ENCODE data around the gene NID1.

The NID1 gene

DNA sequence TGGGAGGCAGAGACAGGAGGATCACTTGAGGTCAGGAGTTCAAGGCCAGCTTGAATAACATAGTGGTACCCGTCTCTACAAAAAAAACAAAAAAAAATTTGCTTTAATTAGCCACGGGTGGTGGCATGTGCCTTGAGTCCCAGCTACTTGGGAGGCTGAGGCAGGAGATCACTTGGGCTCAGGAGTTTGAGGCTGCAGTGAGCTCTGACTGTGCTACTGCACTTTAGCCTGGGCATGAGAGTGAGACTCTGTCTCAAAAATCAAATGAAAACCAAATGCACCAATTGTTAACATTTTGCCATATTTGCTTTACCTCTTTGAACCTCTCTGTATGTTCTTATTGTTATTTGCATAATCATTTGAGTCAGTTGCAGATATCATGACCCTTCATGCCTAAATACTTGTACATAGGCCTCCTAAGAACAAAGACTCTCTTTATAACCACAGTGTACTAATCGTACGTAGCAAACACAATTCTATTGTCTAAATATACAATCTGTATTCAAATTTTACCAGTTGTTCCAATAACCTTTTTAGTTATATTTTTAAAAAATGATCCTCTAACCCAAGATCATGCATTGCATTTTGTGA lies 8.5 kb upstream of the NID1 start:
- DNase-seq (ENCODE audit: low read depth): no peak
- no peak overlapping the region for H3K4me3 ChIP-seq (ENCODE audit: low read depth, low read length)
- TF ChIP-seq, protein P1, sequence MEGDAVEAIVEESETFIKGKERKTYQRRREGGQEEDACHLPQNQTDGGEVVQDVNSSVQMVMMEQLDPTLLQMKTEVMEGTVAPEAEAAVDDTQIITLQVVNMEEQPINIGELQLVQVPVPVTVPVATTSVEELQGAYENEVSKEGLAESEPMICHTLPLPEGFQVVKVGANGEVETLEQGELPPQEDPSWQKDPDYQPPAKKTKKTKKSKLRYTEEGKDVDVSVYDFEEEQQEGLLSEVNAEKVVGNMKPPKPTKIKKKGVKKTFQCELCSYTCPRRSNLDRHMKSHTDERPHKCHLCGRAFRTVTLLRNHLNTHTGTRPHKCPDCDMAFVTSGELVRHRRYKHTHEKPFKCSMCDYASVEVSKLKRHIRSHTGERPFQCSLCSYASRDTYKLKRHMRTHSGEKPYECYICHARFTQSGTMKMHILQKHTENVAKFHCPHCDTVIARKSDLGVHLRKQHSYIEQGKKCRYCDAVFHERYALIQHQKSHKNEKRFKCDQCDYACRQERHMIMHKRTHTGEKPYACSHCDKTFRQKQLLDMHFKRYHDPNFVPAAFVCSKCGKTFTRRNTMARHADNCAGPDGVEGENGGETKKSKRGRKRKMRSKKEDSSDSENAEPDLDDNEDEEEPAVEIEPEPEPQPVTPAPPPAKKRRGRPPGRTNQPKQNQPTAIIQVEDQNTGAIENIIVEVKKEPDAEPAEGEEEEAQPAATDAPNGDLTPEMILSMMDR (IDR thresholded peaks at IDR 0.05; ENCODE audit: insufficient read depth, low read depth, low read length, missing control alignments): no peak

DNA sequence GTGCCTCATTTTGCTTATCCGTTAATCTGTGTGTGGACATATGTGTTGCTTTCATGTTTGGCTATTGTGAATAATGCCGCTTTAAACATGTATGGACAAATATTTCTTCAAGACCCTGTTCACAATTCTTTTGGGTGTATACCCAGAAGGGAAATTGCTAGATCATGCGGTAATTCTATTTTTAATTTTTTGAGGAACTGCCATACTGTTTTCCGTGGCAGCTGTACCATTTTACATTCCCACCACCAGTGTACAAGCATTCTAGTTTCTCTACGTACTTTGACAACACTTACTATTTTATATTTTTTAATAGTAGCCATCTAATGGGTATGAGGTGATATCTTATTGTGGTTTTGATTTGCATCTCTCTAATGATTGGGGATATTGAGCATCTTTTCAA lies 7.1 kb upstream of the NID1 start:
- TF ChIP-seq, protein P1 (IDR thresholded peaks at IDR 0.05; ENCODE audit: insufficient read depth, low read depth, low read length, missing control alignments): no peak
- H3K4me3 ChIP-seq (ENCODE audit: low read depth, low read length): no peak overlapping the region
- DNase-seq (ENCODE audit: low read depth): no peak

DNA sequence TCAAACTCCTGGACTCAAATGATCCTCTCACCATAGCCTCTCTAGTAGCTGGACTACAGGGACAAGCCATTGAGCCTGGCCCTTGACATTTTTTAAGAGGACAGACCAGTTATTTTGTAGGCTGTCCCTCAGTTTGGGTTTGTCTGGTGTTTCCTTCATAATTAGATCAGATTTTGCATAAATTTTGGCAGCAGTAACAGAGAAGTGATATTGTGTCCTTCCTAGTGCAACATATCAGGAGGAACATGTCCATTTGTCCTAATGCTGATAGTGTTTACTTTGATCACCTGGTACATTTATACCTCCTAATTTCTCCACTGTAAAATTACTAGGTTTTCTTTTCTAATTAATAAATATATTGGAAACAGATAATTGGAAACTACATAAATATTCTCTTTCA lies 5.9 kb upstream of the NID1 start:
- TF ChIP-seq, protein P1 (IDR thresholded peaks at IDR 0.05; ENCODE audit: insufficient read depth, low read depth, low read length, missing control alignments): no peak
- no peak overlapping the region for H3K4me3 ChIP-seq (ENCODE audit: low read depth, low read length)
- DNase-seq (ENCODE audit: low read depth): no peak

DNA sequence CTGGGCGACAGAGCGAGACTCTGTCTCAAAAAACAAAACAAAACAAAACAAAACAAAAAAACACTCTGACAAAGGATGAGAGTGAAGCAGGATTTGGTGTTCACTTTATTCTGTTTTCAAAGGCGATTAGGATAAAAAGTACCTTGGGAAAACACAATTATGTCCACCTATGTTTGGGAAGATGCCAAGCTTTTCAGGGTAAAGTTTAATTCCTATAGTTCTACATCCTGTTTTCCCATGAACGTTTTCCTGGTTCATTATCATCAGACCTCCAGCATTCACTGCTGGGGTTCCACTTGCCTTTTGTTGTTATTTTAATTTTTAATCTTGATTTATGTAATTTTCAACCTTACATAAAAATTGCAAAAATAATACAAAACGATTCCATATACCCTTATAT lies 4.9 kb upstream of the NID1 start:
- TF ChIP-seq, protein P1 (IDR thresholded peaks at IDR 0.05; ENCODE audit: insufficient read depth, low read depth, low read length, missing control alignments): no peak
- no peak for DNase-seq (ENCODE audit: low read depth)

DNA sequence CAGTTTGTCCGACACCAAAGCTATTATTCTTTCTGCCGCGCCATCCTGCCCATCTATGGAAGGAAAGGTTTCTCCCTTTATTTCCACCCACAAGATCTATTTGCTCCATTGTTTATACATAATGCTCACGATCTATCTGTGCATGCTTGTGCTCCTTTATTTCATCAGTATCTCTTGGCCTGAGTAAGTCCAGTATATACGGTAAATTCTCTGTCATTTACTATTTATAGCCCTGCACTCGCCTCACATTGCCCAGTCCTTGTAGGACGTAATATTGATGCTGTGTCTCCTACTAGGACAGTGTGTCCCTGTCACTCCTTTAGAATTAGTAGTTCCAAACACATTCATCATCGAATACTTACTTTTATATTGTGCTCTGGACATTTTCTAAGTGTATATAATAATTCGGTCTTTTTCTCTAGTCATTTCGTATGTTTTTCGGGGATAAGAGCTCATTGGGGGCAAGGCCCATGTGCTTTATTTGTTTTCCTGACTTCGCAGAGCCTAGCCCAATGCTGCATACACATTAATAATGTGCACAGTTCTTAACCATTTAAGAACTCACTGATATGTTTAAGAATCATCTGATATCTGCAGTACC lies 3.1 kb upstream of the NID1 start:
- no peak overlapping the region for H3K4me3 ChIP-seq (ENCODE audit: low read depth, low read length)
- TF ChIP-seq, protein P1 (IDR thresholded peaks at IDR 0.05; ENCODE audit: insufficient read depth, low read depth, low read length, missing control alignments): no peak
- no peak for DNase-seq (ENCODE audit: low read depth)

More for the DNA sequence above, 4.9 kb upstream of the NID1 start:
- H3K4me3 ChIP-seq (ENCODE audit: low read depth, low read length): no peak overlapping the region

DNA sequence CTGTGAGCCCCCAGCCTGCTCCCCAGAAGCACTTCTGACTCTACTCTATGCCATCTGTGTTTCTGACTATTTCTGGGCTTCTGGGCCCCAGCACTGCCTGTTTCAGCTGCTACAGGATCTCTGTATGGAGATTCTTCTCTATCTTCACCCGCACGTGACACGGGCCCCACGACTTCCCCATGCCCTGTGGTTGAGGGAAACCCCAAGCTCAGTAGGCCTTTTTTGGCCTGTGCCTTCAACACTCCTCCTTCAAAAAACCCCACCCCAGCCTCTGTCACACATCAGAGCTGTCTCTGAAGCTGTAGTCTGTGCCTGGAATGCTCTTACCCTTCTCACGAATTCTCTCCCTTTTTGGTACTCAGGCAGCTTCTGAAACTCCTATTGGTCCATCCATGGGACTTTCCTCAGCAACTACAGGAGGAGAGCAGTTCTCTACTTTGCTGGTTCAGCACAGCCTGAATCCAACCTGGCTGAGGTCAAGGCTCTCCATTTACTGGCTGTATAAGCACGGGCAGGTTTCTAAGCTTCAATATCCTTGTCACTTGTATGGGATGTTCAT lies 2.0 kb upstream of the NID1 start:
- TF ChIP-seq, protein P1 (IDR thresholded peaks at IDR 0.05; ENCODE audit: insufficient read depth, low read depth, low read length, missing control alignments): no peak
- DNase-seq (ENCODE audit: low read depth): peak; percentile 90
- H3K4me3 ChIP-seq (ENCODE audit: low read depth, low read length): no peak overlapping the region

All from GM12865 (cell line).